Fibroblast of villous mesenchyme (primary cell): Measurements from ENCODE around the gene ITGAL. TPM values are rescaled to one million over a fixed set of nuclear protein-coding genes. Genes with fewer than 3 reads are reported as not detected.
A peak's percentile ranks its signal among the peaks of the same experiment; 100 is the strongest.

Experiments used
- DNase-seq: peaks from one replicate; pipeline ENCODE4 v3.0.0-alpha.2; 2010; ENCODE audit warnings: low read depth
- H3K4me3 ChIP-seq: 2 replicates; pipeline ENCODE4 v1.5.1; 2011; ENCODE audit warnings: low read depth, mild to moderate bottlenecking, low read length
- CTCF ChIP-seq: IDR thresholded peaks from 2 replicates; pipeline ENCODE4 v1.5.1; 2012; ENCODE audit warnings: low read depth, mild to moderate bottlenecking, low read length; ENCODE audit not compliant: insufficient read depth
- total RNA-seq: library from RNA; depleted of rRNA; stranded (reverse); fragments of >200 nt; gene quantifications from 2 replicates; pipeline ENCODE4 v1.2.3, GENCODE V29; 2012

Gene ITGAL
- total RNA-seq, 1 donor = not detected

GRCh38 chr16:30526823-30527634 is 54.5 kb downstream of the ITGAL start:
- peak; percentile 97 for DNase-seq
- H3K4me3 ChIP-seq = peak overlapping the region; percentile 87
- peak; percentile 24 for TF ChIP-seq CTCF

GRCh38 chr16:30527635-30528178 is 55.2 kb downstream of the ITGAL start:
- H3K4me3 ChIP-seq = peak overlapping the region; percentile 29
- DNase-seq = peak; percentile 7
- no peak for TF ChIP-seq CTCF

- no peak for TF ChIP-seq CTCF
- no peak overlapping the region for H3K4me3 ChIP-seq
- DNase-seq = no peak
Measured at GRCh38 chr16:30528799-30529457, 56.4 kb downstream of the ITGAL start.

GRCh38 chr16:30530163-30531037 is 57.9 kb downstream of the ITGAL start:
- H3K4me3 ChIP-seq = no peak overlapping the region
- TF ChIP-seq CTCF = no peak
- DNase-seq = no peak

- no peak for DNase-seq
- TF ChIP-seq CTCF = no peak
- no peak overlapping the region for H3K4me3 ChIP-seq
Measured at GRCh38 chr16:30532285-30533145, 60.0 kb downstream of the ITGAL start.

- no peak for TF ChIP-seq CTCF
- DNase-seq = no peak
- no peak overlapping the region for H3K4me3 ChIP-seq
Measured at GRCh38 chr16:30533146-30533522, 60.6 kb downstream of the ITGAL start.
